ENCODE results near the gene SNU13. TPM values are rescaled to one million over a fixed set of nuclear protein-coding genes. Genes with fewer than 3 reads are reported as not detected.

SNU13 gene
- total and polyA plus RNA-seq, 2 of the 4 experiments (the other 2 are of a cell fraction), result 122 to 185 TPM

GRCh38 chr22:41732096-41732772 lies 43.6 kb upstream of the SNU13 start:
- in situ Hi-C loops (cut with MboI; ENCODE audit: low sequenced_read_pairs) (no loop called here), intact Hi-C loops (cut with micrococcal nuclease) (no loop called here), dilution Hi-C loops (cut with HindIII; ENCODE audit: low sequenced_read_pairs, unreplicated experiment) (no loop called here)
- H3K56ac ChIP-seq (ENCODE audit: extremely low read depth, insufficient read depth, low read length), result no peak overlapping the region
- no peak overlapping the region for H2AK9ac ChIP-seq (replicated peaks; ENCODE audit: low read depth, low read length, poor library complexity)
- H2BK120ac ChIP-seq (ENCODE audit: low read depth, low read length), result no peak overlapping the region
- H3K27ac ChIP-seq (ENCODE audit: insufficient read depth, low read length), result no peak overlapping the region
- no TSS peak for BruUV-seq (replicated peaks)
- H2BK15ac ChIP-seq (ENCODE audit: low read depth, low read length), result no peak overlapping the region
- H4K8ac ChIP-seq (ENCODE audit: low read depth in 2 of 2, low read length in 2 of 2), result no peak overlapping the region
- H2BK5ac ChIP-seq (ENCODE audit: low read depth, low read length, poor library complexity, severe bottlenecking), result no peak overlapping the region
- no peak overlapping the region for H3K4me2 ChIP-seq (ENCODE audit: low read depth, low read length)
- H2AK5ac ChIP-seq (ENCODE audit: low read depth, low read length), result no peak overlapping the region
- no peak overlapping the region for H4K91ac ChIP-seq (ENCODE audit: insufficient read depth, low read depth, low read length)
- no peak overlapping the region for H4K5ac ChIP-seq (ENCODE audit: low read depth, low read length)
- H2BK20ac ChIP-seq (ENCODE audit: low read depth, low read length), result no peak overlapping the region
- H3K4ac ChIP-seq (ENCODE audit: low read depth, low read length), result no peak overlapping the region
- H3K36me3 ChIP-seq (ENCODE audit: control insufficient read depth, insufficient read depth, low read length), result no peaks in the 10 kb centered on the region
- H4K20me1 ChIP-seq (ENCODE audit: insufficient read depth, low read length), result no peaks in the 10 kb centered on the region
- no peaks in the 10 kb centered on the region for H3K79me1 ChIP-seq (ENCODE audit: low read depth in 1 of 2, low read length in 2 of 2)
- no peak overlapping the region for H3K9ac ChIP-seq (ENCODE audit: low read depth, low read length)
- ChIA-PET POLR2A (ENCODE audit: unreplicated experiment) (no interaction called here), CTCF (no interaction called here)
- WGBS, 2 experiments (ENCODE audit: extremely low coverage in 2 of 2, insufficient read length in 1 of 2), result no CpG with 5 or more reads among the region's 7 CpGs
- H3K4me1 ChIP-seq (ENCODE audit: control insufficient read depth, insufficient read depth, low read length), result no peaks in the 10 kb centered on the region
- H3K23ac ChIP-seq (ENCODE audit: low read depth, low read length), result no peak overlapping the region
- H3K4me3 ChIP-seq (ENCODE audit: insufficient read depth, low read depth, low read length), result no peak overlapping the region
- TF ChIP-seq RAD21 (IDR thresholded peaks at IDR 0.05; ENCODE audit: low read length) (no peak), MAZ (IDR thresholded peaks at IDR 0.05; ENCODE audit: borderline replicate concordance, low read depth, low read length) (no peak), POLR2A (IDR thresholded peaks at IDR 0.05; ENCODE audit: low read depth, low read length) (no peak), CTCF (conservative IDR thresholded peaks at IDR 0.05; ENCODE audit: low read depth, low read length) (no peak), SMC3 (IDR thresholded peaks at IDR 0.05; ENCODE audit: low read depth, low read length) (no peak), RCOR1 (IDR thresholded peaks at IDR 0.05; ENCODE audit: insufficient replicate concordance, low read length) (no peak), CEBPB (IDR thresholded peaks at IDR 0.05; ENCODE audit: low read depth, low read length) (no peak), MXI1 (IDR thresholded peaks at IDR 0.05; ENCODE audit: borderline replicate concordance, low read depth, low read length) (no peak), USF2 (IDR thresholded peaks at IDR 0.05; ENCODE audit: low read depth, low read length) (no peak), NFE2L2 (IDR thresholded peaks at IDR 0.05; ENCODE audit: low read depth, low read length) (no peak), ELK1 (IDR thresholded peaks at IDR 0.05; ENCODE audit: borderline replicate concordance, low read depth, low read length) (no peak), RFX5 (IDR thresholded peaks at IDR 0.05; ENCODE audit: low read depth, low read length) (no peak), FOS (IDR thresholded peaks at IDR 0.05; ENCODE audit: low read depth, low read length) (no peak)
- H3K9me3 ChIP-seq (ENCODE audit: control insufficient read depth, insufficient read depth, low read length), result no peaks in the 10 kb centered on the region
- no peaks in the 10 kb centered on the region for H3K9me1 ChIP-seq (ENCODE audit: insufficient read depth, low read length)
- no peak for DNase-seq
- H2AFZ ChIP-seq (replicated peaks; ENCODE audit: low read length, poor library complexity), result no peak overlapping the region
- peaks cover 7% of the 10 kb centered on the region for H3K27me3 ChIP-seq (ENCODE audit: control insufficient read depth, insufficient read depth, low read length)
- H3K14ac ChIP-seq (replicated peaks; ENCODE audit: low read depth, low read length), result no peak overlapping the region
- H3K18ac ChIP-seq (ENCODE audit: low read depth, low read length), result no peak overlapping the region
- ATAC-seq (ENCODE audit: low read depth), result no peak

All from IMR-90 (cell line).